ENCODE measurements around the gene KANSL1. TPM values are rescaled to one million over a fixed set of nuclear protein-coding genes. Genes with fewer than 3 reads are reported as not detected.

Gene KANSL1
- total and polyA plus RNA-seq, 12 donors, result 23.2 to 81.2 (median 58.0) TPM

DNA sequence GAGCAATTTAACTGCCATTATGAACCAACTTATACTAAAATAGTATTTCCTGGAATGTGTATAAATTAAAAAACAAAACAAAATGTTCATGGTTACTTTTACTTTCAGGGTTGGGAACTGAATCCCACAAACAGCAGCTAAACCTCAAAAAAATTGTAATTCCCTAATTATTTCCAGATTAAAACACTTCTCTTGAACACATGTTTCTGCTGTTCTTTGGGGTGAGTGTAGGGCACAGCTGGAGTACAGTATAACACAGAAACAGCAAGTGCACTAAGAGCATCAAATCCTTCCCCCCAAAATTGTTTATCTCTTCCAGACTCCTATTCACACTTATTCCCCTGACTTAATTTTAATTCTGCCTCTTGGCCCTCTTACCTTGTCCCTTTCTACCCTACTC is 56.4 kb downstream of the KANSL1 start:
- TF ChIP-seq POLR2A (IDR thresholded peaks at IDR 0.05), result no peak
- TF ChIP-seq, protein P1, sequence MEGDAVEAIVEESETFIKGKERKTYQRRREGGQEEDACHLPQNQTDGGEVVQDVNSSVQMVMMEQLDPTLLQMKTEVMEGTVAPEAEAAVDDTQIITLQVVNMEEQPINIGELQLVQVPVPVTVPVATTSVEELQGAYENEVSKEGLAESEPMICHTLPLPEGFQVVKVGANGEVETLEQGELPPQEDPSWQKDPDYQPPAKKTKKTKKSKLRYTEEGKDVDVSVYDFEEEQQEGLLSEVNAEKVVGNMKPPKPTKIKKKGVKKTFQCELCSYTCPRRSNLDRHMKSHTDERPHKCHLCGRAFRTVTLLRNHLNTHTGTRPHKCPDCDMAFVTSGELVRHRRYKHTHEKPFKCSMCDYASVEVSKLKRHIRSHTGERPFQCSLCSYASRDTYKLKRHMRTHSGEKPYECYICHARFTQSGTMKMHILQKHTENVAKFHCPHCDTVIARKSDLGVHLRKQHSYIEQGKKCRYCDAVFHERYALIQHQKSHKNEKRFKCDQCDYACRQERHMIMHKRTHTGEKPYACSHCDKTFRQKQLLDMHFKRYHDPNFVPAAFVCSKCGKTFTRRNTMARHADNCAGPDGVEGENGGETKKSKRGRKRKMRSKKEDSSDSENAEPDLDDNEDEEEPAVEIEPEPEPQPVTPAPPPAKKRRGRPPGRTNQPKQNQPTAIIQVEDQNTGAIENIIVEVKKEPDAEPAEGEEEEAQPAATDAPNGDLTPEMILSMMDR (IDR thresholded peaks at IDR 0.05), result no peak
- Histone ChIP-seq H3K36me3 (replicated peaks in 1 of 2) (no peaks in the 10 kb centered on the region), H3K4me3 (no peak overlapping the region), H3K27ac (no peak overlapping the region), H3K4me1 (replicated peaks in 1 of 2) (peaks cover 34 to 67% of the 10 kb centered on the region in 2 donors), H3K9me3 (replicated peaks in 1 of 3) (no peaks in the 10 kb centered on the region), H3K27me3 (no peaks in the 10 kb centered on the region)
- DNase-seq, result no peak
- intact Hi-C loops (cut with DNase I), result loop anchor here in 1 of 2 donors (2.0 kb wide), 1 partner anchor 16 kb away; no protein-coding TSS in a partner anchor

DNA sequence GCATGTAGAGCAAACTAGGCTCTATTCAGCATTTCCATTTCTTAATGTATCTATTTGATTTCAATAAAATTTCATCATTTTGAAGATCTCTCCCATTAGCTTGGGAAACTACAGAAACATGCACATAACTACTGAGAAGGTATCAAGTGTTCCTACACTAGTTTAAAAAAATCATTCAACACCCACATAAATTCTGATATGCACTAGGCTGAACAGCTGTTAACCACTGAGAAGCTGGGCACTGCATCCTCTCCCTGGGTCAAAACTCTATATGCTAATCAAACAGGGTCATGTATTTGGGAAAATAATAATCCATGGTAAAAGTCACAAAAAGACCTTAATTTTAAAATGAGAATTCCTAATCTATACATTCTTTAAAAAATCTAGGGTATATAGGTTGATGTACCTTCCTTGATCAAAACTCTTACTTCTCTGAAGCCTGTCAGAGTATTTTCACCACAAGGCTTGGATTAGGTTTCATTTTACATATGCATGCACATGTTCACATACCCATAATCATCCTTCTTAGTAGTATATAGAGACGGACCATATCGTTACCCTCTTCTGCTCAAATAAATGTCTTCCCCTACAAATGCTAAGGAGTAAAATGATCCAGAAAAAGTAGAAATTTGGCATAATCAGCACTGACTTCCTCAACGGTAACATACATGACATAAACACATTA is 57.2 kb downstream of the KANSL1 start:
- intact Hi-C loops (cut with DNase I), result loop anchor here in 1 of 2 donors (2.0 kb wide), 1 partner anchor 17 kb away; no protein-coding TSS in a partner anchor
- Histone ChIP-seq H3K4me3 (no peak overlapping the region), H3K27me3 (no peaks in the 10 kb centered on the region), H3K27ac (no peak overlapping the region), H3K36me3 (replicated peaks in 1 of 2) (no peaks in the 10 kb centered on the region), H3K9me3 (replicated peaks in 1 of 3) (no peaks in the 10 kb centered on the region), H3K4me1 (replicated peaks in 1 of 2) (peaks cover 28 to 67% of the 10 kb centered on the region in 2 donors)
- no peak for DNase-seq
- 85 to 89% (median 88%) methylated on average over 3 of the region's 3 CpGs for WGBS, 4 donors
- TF ChIP-seq, protein P1 (IDR thresholded peaks at IDR 0.05), result no peak
- TF ChIP-seq POLR2A (IDR thresholded peaks at IDR 0.05), result no peak

DNA sequence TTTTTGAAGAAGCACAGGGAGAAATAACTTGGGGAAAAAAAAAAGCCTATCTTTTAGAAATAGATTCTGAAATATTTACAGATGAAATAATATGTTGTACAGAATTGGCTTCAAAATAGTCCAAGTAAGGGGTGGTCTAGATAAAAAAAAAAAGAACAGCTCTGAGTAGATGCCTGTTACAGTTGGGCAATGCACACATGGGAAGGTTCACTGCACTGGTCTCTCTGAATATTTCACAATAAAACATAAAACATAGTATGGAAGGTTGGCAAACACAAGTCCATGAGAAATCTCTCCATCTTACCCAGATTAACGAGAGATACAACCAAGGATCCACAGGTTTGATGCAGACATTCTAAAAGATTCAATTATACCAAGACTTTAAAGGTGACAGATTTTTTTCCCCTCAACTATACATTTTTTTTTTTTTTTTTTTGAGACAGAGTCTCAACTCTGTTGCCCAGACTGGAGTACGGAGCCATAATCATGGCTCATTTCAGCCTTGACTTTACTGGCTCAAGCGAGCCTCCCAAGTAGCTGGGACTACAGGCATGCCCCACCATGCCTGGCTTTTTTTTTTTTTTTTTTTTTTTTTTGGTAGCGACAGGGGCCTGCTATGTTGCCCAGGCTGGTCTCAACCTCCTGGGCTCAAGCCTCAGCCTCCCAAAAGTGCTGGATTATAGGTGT is 58.0 kb downstream of the KANSL1 start:
- Histone ChIP-seq H3K36me3 (replicated peaks in 1 of 2) (no peaks in the 10 kb centered on the region), H3K27ac (no peak overlapping the region), H3K27me3 (no peaks in the 10 kb centered on the region), H3K4me1 (replicated peaks in 1 of 2) (peaks cover 26 to 66% of the 10 kb centered on the region in 2 donors), H3K4me3 (no peak overlapping the region), H3K9me3 (replicated peaks in 1 of 3) (no peaks in the 10 kb centered on the region)
- intact Hi-C loops (cut with DNase I), result no loop called here
- no peak for TF ChIP-seq POLR2A (IDR thresholded peaks at IDR 0.05)
- TF ChIP-seq, protein P1 (IDR thresholded peaks at IDR 0.05), result no peak
- 90 to 94% (median 92%) methylated on average over 4 of the region's 4 CpGs for WGBS, 4 donors
- no peak for DNase-seq

DNA sequence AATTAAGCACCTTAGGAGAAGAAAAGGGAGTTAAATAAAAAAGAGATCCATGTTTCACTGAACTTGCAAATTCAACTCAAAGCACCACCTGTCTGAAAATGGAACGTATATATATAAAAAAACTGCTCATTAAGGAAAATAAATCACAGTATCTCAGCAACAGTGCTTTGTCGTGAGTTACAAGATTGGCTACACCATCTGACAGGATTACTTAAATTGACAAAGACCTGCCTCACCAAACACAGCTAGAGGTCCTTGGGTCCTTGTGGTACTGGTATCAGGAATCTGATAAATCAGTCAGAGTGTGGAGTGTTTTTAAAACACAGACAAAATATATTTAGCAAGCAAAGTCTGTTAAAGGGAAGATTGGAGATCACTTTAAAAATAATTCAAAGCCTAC is 63.9 kb downstream of the KANSL1 start:
- Histone ChIP-seq H3K4me3 (no peak overlapping the region), H3K4me1 (replicated peaks in 1 of 2) (peaks cover 19 to 66% of the 10 kb centered on the region in 2 donors), H3K36me3 (replicated peaks in 1 of 2) (no peaks in the 10 kb centered on the region), H3K9me3 (replicated peaks in 1 of 3) (no peaks in the 10 kb centered on the region), H3K27me3 (no peaks in the 10 kb centered on the region), H3K27ac (no peak overlapping the region)
- intact Hi-C loops (cut with DNase I), result no loop called here
- no peak for DNase-seq
- TF ChIP-seq POLR2A (IDR thresholded peaks at IDR 0.05), result no peak
- TF ChIP-seq, protein P1 (IDR thresholded peaks at IDR 0.05), result no peak
- WGBS, 4 donors, result 34 to 57% (median 43%) methylated on average over 2 of the region's 2 CpGs
